HepG2 (cell line): ENCODE data around the gene ELMO2. TPM values are rescaled to one million over a fixed set of nuclear protein-coding genes. Genes with fewer than 3 reads are reported as not detected.
A peak's percentile ranks its signal among the peaks of the same experiment; 100 is the strongest.

Experiments used
- ATAC-seq: fragments of 200-7000 bp; cut with Tn5 transposase; 3 replicates; pipeline ENCODE4 v1.9.1; 2020; ENCODE audit warnings: mild to moderate bottlenecking, moderate library complexity
- BruUV-seq: library from RNA; stranded (reverse); fragments of 400-500 nt; replicated peaks from 2 replicates; lab custom pipeline; 2021; lab: Mats Ljungman, UMichigan
- CTCF ChIA-PET: fragments of 300-600 bp; formaldehyde crosslinking; extraction: SDS; loops from one replicate; lab custom pipeline; 2021; ENCODE audit warnings: low total read pairs, inconsistent platforms, low intra/inter-chr PET ratio; lab: Yijun Ruan, JAX
- POLR2A ChIA-PET: fragments of 350-600 bp; sonication (Branson Sonifier 250); formaldehyde crosslinking; loops from one replicate; lab custom pipeline; 2020; ENCODE audit warnings: antibody characterized with exemption, inconsistent platforms; lab: Yijun Ruan, JAX
- DNase-seq: peaks from one replicate; pipeline ENCODE4 v3.0.0-alpha.2; 2015; ENCODE audit warnings: low spot score
- FAIRE-seq: peaks from 3 replicates; lab custom pipeline; 2011; peaks lifted over from hg19 to GRCh38; lab: Jason Lieb, UNC
- H2AFZ ChIP-seq: one replicate; pipeline ENCODE4 v1.6.1; 2011; ENCODE audit warnings: low read length, inconsistent platforms
- H3K27ac ChIP-seq: fragments of 300-600 bp; 3 replicates; pipeline ENCODE4 v1.8.0; 2011; ENCODE audit warnings: mixed run types, mild to moderate bottlenecking, mixed read lengths, low read length, inconsistent platforms; ENCODE audit not compliant: insufficient read depth; ENCODE audit errors: extremely low read length
- H3K27me3 ChIP-seq, 2 experiments: fragments of 200-600 bp in 1 of 2; 2 replicates in 1 of 2; 3 replicates in 1 of 2; pipeline versions ENCODE4 v1.6.0 to v1.8.0; 2011; ENCODE audit warnings: low read length in 2 of 2, mild to moderate bottlenecking in 2 of 2, moderate library complexity in 2 of 2, inconsistent platforms in 1 of 2; ENCODE audit not compliant: insufficient read depth in 2 of 2, control insufficient read depth in 1 of 2
- H3K36me3 ChIP-seq, 2 experiments: fragments of 200-600 bp in 1 of 2; replicated peaks in 1 of 2; 2 replicates in 1 of 2; 3 replicates in 1 of 2; pipeline versions ENCODE4 v1.5.1 to v1.8.0; 2011; ENCODE audit warnings: low read length in 2 of 2, inconsistent platforms in 1 of 2; ENCODE audit not compliant: insufficient read depth in 2 of 2, control insufficient read depth in 1 of 2
- H3K4me1 ChIP-seq: 2 replicates; pipeline ENCODE4 v1.5.1; 2012; ENCODE audit warnings: low read length, inconsistent platforms; ENCODE audit not compliant: insufficient read depth
- H3K4me2 ChIP-seq: 2 replicates; pipeline ENCODE4 v1.6.0; 2011; ENCODE audit warnings: low read depth, low read length, inconsistent platforms
- H3K4me3 ChIP-seq, 3 experiments: fragments of 200-600 bp in 1 of 3; sonication (generic), shearing (Covaris generic) in 1 of 3; replicated peaks in 1 of 3; 2 replicates each; pipeline ENCODE4 v1.5.1; 2011 to 2016; ENCODE audit warnings: low read length in 3 of 3, inconsistent platforms in 2 of 3, low read depth in 2 of 3, mild to moderate bottlenecking in 2 of 3, control low read depth in 1 of 3, mixed read lengths in 1 of 3; ENCODE audit not compliant: insufficient read depth in 1 of 3
- H3K79me2 ChIP-seq: one replicate; pipeline ENCODE4 v1.6.1; 2011; ENCODE audit warnings: low read length, inconsistent platforms; ENCODE audit not compliant: insufficient read depth
- H3K9ac ChIP-seq: 2 replicates; pipeline ENCODE4 v1.6.0; 2011; ENCODE audit warnings: mild to moderate bottlenecking, low read depth, low read length, inconsistent platforms; ENCODE audit not compliant: insufficient read depth
- H3K9me3 ChIP-seq: 2 replicates; pipeline ENCODE4 v1.5.1; 2012; ENCODE audit warnings: mild to moderate bottlenecking, low read length
- H4K20me1 ChIP-seq: 2 replicates; pipeline ENCODE4 v1.6.0; 2011; ENCODE audit warnings: inconsistent platforms, mild to moderate bottlenecking, low read length, moderate library complexity; ENCODE audit not compliant: insufficient read depth
- BCL6 ChIP-seq: IDR thresholded peaks from 2 replicates; pipeline ENCODE4 v1.6.1; 2016; ENCODE audit warnings: missing genetic modification reagents, missing compliant biosample characterization
- ISL2 ChIP-seq: sonication (generic); formaldehyde crosslinking; IDR thresholded peaks from 2 replicates; pipeline ENCODE4 v1.5.0; 2020; ENCODE audit warnings: missing genetic modification reagents
- KLF6 ChIP-seq: IDR thresholded peaks from 2 replicates; pipeline ENCODE4 v1.8.0; 2016; ENCODE audit warnings: missing biosample characterization, missing genetic modification reagents
- RCOR2 ChIP-seq: IDR thresholded peaks from 2 replicates; pipeline ENCODE4 v1.6.1; 2016; ENCODE audit warnings: missing biosample characterization, missing genetic modification reagents
- TEAD3 ChIP-seq: optimal IDR thresholded peaks from 2 replicates; pipeline ENCODE3; 2016; ENCODE audit warnings: borderline replicate concordance
- ZC3H13 ChIP-seq: sonication (generic); formaldehyde crosslinking; IDR thresholded peaks from 2 replicates; pipeline ENCODE4 v1.8.1; 2023; ENCODE audit warnings: mild to moderate bottlenecking, missing genetic modification reagents, moderate library complexity
- ZKSCAN1 ChIP-seq: fragments of 150-350 bp; IDR thresholded peaks from 2 replicates; pipeline ENCODE4 v1.6.1; 2014; ENCODE audit warnings: low read length
- ZNF44 ChIP-seq: sonication (generic); formaldehyde crosslinking; IDR thresholded peaks from 2 replicates; pipeline ENCODE4 v1.5.1; 2020; ENCODE audit warnings: mild to moderate bottlenecking, missing genetic modification reagents
- WGBS: methylation state at CpG from one replicate; pipeline ENCODE4 v1.1.6; 2017; ENCODE audit warnings: low lambda C conversion rate; 5-methylcytosine and 5-hydroxymethylcytosine counted together
- in situ Hi-C: cut with HindIII; loops from 2 replicates; pipeline ENCODE4 v1.10.0; 2017; ENCODE audit warnings: low pct_unique_long_range_greater_than_20kb; ENCODE audit not compliant: extremely low pct_ligation_motif_present
- intact Hi-C: fragments of 100-400 bp; cut with micrococcal nuclease; formaldehyde crosslinking; loops from one replicate; pipeline ENCODE4 v1.10.0; 2022; ENCODE audit not compliant: unreplicated experiment
- polyA plus RNA-seq, 8 experiments: library from polyadenylated mRNA; depleted of rRNA in 3 of 8; stranded (reverse) in 7 of 8; unstranded in 1 of 8; fragments of >200 nt; fragmentation: Illumina TruSeq in 4 of 8; extraction: Trizol in 4 of 8; gene quantifications; 2 replicates each; pipeline versions ENCODE4 v1.2.1 to v1.2.3, GENCODE V29; 2011 to 2016; ENCODE audit warnings: low read depth in 4 of 8, missing spikeins in 1 of 8, mixed read lengths in 1 of 8; ENCODE audit not compliant: insufficient read depth in 1 of 8
- total RNA-seq, 5 experiments: library from RNA; depleted of rRNA; stranded (reverse); fragments of >200 nt; fragmentation: Illumina TruSeq; extraction: Trizol; gene quantifications; 2 replicates each; pipeline ENCODE4 v1.2.3, GENCODE V29; 2016; ENCODE audit warnings: low read depth in 1 of 5
- TF ChIP-seq, protein P1 (sequence below): IDR thresholded peaks from 2 replicates; pipeline ENCODE4 v1.6.1; 2016; ENCODE audit warnings: missing compliant biosample characterization, missing genetic modification reagents, borderline replicate concordance
- TF ChIP-seq, protein P2 (sequence below): sonication (generic); formaldehyde crosslinking; IDR thresholded peaks from 2 replicates; pipeline ENCODE4 v1.4.0; 2020; ENCODE audit warnings: mild to moderate bottlenecking, missing genetic modification reagents, borderline replicate concordance
- TF ChIP-seq, protein P3 (sequence below): sonication (generic); formaldehyde crosslinking; conservative IDR thresholded peaks from 2 replicates; pipeline ENCODE4 v1.4.0; 2020; ENCODE audit warnings: missing genetic modification reagents

The ELMO2 gene
- total and polyA plus RNA-seq, 2 of the 13 experiments (the other 11 are each of a cell fraction or from before 2014, with no cell fraction given), result 30.6 to 35.7 TPM

DNA sequence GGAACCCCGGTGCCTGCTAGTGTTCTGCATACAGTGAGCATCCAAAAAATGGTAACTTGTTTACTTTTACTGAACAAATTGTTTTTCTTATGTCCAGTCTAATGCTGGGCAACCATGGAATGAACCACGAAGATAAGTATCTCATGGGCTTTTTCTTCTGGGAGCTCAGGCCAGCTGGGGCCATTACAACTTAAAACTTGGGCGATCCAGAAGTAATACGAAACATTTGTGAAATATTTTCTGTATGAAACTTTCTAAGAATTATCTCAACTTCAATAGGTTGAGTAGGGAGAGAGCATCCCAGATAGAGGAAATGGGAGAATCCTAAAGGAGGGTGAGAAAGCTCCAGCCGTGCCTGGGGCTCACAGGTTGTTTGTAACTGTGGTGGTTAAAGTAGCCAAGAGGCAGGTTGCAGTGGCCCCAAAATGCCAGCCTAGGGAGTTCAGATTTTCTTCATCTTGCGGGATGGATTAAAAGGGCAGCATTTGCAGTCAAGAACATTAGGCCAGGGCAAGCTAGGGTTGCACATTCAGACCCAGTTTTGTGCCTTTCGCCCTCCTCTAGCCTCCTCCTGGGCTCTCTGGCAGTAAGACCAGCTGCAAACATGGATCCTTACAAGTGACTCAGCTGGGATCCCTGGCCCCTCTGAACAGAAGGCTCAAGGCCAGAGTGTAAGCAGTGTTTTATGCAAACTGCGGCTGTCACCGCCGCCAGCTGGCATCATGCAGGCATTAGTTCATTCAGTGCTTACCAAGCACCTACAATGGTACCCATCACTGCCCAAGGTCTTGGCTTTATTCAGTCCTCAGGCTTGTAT is 41.5 kb downstream of the ELMO2 start (continued):
- TF ChIP-seq, protein P1, sequence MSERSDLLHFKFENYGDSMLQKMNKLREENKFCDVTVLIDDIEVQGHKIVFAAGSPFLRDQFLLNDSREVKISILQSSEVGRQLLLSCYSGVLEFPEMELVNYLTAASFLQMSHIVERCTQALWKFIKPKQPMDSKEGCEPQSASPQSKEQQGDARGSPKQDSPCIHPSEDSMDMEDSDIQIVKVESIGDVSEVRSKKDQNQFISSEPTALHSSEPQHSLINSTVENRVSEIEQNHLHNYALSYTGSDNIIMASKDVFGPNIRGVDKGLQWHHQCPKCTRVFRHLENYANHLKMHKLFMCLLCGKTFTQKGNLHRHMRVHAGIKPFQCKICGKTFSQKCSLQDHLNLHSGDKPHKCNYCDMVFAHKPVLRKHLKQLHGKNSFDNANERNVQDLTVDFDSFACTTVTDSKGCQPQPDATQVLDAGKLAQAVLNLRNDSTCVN (CRISPR knock-in tag), result 0 out of 2 replicates have a peak, but pooled peaks have one; percentile 40

DNA sequence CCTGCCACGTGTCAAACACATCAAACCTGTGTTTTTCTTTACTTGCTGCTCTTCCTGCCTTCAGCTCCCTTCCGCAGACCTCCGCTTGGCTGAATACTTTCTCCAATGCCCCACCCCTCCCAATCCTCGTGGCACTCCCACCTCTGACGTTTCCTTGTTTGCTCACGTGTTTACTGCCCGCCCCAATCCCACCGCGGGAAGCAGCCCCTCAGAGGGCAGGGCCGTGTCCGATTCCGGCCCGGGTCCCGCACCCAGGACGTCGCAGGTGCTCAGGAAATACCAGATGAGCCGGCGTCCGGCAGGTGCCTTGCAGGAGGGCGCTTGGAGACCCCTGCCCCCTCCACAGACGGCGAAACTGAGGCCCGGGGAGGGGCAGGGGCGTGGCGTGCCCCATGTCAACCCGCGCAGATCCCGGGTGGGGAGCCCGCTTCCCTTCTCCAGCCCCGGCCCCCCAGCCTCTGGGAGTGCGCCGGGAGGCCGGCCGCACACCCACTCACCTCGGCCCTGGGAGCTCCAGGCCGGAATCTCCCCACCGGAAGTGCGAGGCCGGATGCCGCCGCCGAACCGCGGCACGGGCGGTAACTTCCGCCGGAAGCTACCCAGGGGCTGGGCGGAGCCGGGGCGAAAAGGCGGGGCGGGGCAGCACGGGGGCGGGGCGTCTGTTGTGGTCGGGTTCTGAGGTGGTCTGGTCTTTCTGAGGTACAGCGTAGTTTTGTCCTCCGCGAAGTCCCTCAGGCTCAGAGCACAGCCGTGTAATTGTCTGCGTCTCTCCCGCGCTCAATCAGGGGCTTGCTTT is 42.3 kb downstream of the ELMO2 start:
- Histone ChIP-seq H4K20me1 (peaks cover 6% of the 10 kb centered on the region), H2AFZ (peak overlapping the region; percentile 98), H3K9ac (peak overlapping the region; percentile 99), H3K4me2 (peak overlapping the region; percentile 97), H3K27ac (peak overlapping the region; percentile 94), H3K4me1 (peaks cover 31% of the 10 kb centered on the region), H3K79me2 (peaks cover 24% of the 10 kb centered on the region), H3K36me3 (peaks cover 21 to 44% of the 10 kb centered on the region in 2 experiments), H3K9me3 (no peaks in the 10 kb centered on the region), H3K4me3 (peak overlapping the region; percentile 83 to 95 (median 94)), H3K27me3 (no peaks in the 10 kb centered on the region; a peak in 1 of 5 replicates)
- intact Hi-C loops, result loop anchor here (1.0 kb wide), 1 partner anchor 42 kb away; the partner anchor contains the start of gene ELMO2
- in situ Hi-C loops, result loop anchor here (25.0 kb wide), 1 partner anchor 577 kb away; the partner anchor contains the start of genes DNTTIP1 and WFDC3
- ChIA-PET POLR2A (interaction anchor here (0.7 to 2.8 kb wide), 30 partner anchors 9 to 1232 kb away, joined by 3 to 37 read pairs (median 4); partner anchors contain the start of genes PCIF1, PIGT and ZNF335), CTCF (no interaction called here)
- FAIRE-seq (peak; percentile 92), ATAC-seq (peak; percentile 95), DNase-seq (peak; percentile 96)
- 1% methylated on average over 50 of the region's 64 CpGs for WGBS
- no TSS peak for BruUV-seq
- TF ChIP-seq, protein P2, sequence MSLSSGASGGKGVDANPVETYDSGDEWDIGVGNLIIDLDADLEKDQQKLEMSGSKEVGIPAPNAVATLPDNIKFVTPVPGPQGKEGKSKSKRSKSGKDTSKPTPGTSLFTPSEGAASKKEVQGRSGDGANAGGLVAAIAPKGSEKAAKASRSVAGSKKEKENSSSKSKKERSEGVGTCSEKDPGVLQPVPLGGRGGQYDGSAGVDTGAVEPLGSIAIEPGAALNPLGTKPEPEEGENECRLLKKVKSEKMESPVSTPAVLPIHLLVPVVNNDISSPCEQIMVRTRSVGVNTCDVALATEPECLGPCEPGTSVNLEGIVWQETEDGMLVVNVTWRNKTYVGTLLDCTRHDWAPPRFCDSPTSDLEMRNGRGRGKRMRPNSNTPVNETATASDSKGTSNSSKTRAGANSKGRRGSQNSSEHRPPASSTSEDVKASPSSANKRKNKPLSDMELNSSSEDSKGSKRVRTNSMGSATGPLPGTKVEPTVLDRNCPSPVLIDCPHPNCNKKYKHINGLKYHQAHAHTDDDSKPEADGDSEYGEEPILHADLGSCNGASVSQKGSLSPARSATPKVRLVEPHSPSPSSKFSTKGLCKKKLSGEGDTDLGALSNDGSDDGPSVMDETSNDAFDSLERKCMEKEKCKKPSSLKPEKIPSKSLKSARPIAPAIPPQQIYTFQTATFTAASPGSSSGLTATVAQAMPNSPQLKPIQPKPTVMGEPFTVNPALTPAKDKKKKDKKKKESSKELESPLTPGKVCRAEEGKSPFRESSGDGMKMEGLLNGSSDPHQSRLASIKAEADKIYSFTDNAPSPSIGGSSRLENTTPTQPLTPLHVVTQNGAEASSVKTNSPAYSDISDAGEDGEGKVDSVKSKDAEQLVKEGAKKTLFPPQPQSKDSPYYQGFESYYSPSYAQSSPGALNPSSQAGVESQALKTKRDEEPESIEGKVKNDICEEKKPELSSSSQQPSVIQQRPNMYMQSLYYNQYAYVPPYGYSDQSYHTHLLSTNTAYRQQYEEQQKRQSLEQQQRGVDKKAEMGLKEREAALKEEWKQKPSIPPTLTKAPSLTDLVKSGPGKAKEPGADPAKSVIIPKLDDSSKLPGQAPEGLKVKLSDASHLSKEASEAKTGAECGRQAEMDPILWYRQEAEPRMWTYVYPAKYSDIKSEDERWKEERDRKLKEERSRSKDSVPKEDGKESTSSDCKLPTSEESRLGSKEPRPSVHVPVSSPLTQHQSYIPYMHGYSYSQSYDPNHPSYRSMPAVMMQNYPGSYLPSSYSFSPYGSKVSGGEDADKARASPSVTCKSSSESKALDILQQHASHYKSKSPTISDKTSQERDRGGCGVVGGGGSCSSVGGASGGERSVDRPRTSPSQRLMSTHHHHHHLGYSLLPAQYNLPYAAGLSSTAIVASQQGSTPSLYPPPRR (CRISPR knock-in tag), result peak; percentile 33; the same call in 1 of the 2 replicates
- peak; percentile 75; the same call in 1 of the 2 replicates for TF ChIP-seq ZNF44 (CRISPR knock-in tag)
- peak; percentile 90 for TF ChIP-seq KLF6 (CRISPR knock-in tag)
- peak; percentile 81; the same call in 1 of the 2 replicates for TF ChIP-seq ISL2 (CRISPR knock-in tag)
- peak; percentile 69 for TF ChIP-seq TEAD3 (CRISPR knock-in tag)
- TF ChIP-seq, protein P3, sequence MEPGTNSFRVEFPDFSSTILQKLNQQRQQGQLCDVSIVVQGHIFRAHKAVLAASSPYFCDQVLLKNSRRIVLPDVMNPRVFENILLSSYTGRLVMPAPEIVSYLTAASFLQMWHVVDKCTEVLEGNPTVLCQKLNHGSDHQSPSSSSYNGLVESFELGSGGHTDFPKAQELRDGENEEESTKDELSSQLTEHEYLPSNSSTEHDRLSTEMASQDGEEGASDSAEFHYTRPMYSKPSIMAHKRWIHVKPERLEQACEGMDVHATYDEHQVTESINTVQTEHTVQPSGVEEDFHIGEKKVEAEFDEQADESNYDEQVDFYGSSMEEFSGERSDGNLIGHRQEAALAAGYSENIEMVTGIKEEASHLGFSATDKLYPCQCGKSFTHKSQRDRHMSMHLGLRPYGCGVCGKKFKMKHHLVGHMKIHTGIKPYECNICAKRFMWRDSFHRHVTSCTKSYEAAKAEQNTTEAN (CRISPR knock-in tag), result peak; percentile 87
- peak; percentile 97 for TF ChIP-seq ZC3H13
- peak; percentile 62 for TF ChIP-seq BCL6
- peak; percentile 36; the same call in 1 of the 2 replicates for TF ChIP-seq RCOR2 (CRISPR knock-in tag)
- TF ChIP-seq ZKSCAN1, result no peak
